GM21717 (cell line): ENCODE measurements around the gene TRIOBP.

Source experiments
- ATAC-seq: cut with Tn5 transposase; IDR thresholded peaks from one replicate; pipeline ENCODE4 v1.9.1; 2021; ENCODE audit warnings: mild to moderate bottlenecking, moderate library complexity; ENCODE audit not compliant: unreplicated experiment

The TRIOBP gene

DNA sequence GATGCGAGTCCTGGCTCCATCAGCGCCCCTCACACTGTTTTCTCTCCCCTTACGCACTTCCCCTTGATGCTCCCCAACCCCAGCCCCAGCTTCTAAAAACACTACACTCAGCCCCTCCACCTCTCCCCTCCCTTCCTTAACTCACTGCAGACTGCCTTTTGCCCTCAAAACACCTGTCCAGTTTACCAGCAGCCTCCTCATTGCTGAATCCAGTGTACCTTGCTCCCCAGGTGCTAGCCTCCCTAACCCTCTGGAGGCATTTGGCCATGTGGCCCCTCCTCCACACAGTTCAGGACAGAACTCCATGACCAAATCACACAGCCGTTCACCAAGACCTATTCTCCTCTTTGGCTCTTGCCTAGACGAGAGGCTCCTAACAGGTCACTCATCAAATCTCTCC lies 123.5 kb downstream of the TRIOBP start:
- no peak for ATAC-seq

DNA sequence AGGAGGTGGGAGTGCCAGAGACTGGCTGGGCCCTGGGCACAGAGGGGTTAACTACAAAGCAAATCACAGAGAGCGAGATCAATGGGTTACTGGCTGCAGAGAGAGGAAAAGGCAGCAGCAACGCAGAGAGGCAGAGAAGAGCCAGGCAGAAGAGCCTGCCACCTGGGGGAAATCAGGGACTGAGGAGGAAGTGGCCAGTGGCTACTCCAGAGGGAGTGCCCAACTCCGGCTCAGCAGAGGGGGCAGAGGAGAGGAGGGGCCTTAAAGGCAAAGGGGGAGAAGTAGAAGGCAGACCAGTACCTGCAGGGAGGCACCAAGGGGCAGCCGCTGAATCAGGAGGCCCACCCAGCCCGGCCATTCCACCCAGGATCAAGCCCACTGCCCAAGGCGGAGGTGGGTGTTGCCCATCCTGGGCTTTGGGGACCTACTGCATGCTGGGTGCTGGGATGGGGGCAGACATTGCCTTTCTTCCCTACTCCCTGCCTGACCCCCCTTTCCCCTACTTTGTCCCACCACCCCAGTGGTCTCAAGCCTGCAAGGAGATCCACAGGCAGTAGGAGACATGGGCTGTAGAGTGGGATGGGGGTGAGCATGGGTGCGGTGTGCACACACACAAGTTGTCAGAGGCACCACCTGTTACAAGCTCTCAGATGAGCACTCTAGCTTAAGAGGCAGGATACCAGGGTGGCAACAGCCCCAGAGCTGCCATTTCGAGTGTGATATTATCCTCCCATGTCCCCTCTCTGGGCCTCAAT lies 125.4 kb downstream of the TRIOBP start:
- ATAC-seq: no peak

DNA sequence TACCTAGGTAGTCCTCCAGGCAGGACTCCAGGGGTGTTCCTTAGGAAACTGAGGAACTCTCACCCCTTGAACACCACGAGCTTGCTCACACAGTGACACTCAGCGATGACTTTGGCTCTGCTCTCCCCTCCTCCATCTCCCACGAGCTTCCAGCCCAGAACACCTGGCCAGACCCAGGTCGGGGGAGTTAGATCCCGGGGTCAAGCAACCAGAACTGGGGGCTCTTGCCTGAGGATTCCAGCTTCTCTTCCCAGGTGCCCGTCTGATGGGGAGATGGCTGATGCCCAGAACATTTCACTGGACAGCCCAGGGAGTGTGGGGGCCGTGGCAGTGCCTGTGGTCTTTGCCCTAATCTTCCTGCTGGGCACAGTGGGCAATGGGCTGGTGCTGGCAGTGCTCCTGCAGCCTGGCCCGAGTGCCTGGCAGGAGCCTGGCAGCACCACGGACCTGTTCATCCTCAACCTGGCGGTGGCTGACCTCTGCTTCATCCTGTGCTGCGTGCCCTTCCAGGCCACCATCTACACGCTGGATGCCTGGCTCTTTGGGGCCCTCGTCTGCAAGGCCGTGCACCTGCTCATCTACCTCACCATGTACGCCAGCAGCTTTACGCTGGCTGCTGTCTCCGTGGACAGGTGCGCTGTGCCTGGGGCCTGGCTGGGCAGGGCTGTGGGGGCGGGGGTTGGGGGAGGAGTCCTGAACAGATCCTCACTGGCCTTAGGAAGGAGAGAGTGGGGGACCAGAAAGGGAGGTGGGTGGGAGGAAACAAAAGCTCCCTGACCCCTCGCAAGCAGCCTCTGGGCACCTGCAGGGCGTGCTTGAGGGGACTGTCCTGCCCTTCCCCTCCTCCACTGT lies 126.5 kb downstream of the TRIOBP start, which contains the start of gene GALR3:
Gene GALR3 (plus strand): TSS at position 249 of the 852 bp plus-strand sequence. CDS start 25 bp downstream, at position 274.
- no peak for ATAC-seq

DNA sequence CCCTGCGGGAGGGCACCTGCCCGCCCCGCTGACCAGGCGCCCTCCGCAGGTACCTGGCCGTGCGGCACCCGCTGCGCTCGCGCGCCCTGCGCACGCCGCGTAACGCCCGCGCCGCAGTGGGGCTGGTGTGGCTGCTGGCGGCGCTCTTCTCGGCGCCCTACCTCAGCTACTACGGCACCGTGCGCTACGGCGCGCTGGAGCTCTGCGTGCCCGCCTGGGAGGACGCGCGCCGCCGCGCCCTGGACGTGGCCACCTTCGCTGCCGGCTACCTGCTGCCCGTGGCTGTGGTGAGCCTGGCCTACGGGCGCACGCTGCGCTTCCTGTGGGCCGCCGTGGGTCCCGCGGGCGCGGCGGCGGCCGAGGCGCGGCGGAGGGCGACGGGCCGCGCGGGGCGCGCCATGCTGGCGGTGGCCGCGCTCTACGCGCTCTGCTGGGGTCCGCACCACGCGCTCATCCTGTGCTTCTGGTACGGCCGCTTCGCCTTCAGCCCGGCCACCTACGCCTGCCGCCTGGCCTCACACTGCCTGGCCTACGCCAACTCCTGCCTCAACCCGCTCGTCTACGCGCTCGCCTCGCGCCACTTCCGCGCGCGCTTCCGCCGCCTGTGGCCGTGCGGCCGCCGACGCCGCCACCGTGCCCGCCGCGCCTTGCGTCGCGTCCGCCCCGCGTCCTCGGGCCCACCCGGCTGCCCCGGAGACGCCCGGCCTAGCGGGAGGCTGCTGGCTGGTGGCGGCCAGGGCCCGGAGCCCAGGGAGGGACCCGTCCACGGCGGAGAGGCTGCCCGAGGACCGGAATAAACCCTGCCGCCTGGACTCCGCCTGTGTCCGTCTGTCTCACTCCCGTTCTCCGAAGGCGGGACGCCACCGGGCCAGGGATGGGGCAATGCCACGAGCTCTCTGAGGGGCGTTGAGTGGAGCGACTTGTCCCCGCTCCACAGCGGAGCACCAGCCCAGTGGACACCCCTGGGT lies 128.1 kb downstream of the TRIOBP start:
- ATAC-seq: no peak
